HepG2 (cell line): ENCODE results near the gene TSC1. TPM values are rescaled to one million over a fixed set of nuclear protein-coding genes. Genes with fewer than 3 reads are reported as not detected.

Experiments
- ARID4A ChIP-seq: sonication (generic); formaldehyde crosslinking; IDR thresholded peaks from 2 replicates; pipeline ENCODE4 v1.5.0; 2020; ENCODE audit warnings: mild to moderate bottlenecking, missing genetic modification reagents, borderline replicate concordance
- ETV6 ChIP-seq: sonication (generic); formaldehyde crosslinking; conservative IDR thresholded peaks from 2 replicates; pipeline ENCODE4 v1.4.0; 2020; ENCODE audit warnings: missing genetic modification reagents
- HCFC1 ChIP-seq: fragments of 150-350 bp; IDR thresholded peaks from 2 replicates; pipeline ENCODE4 v1.6.1; 2014; ENCODE audit warnings: low read depth, low read length
- JUN ChIP-seq: sonication (generic); formaldehyde crosslinking; IDR thresholded peaks from 2 replicates; pipeline ENCODE4 v1.4.0; 2020; ENCODE audit warnings: mild to moderate bottlenecking, missing genetic modification reagents
- MED8 ChIP-seq: sonication (generic); formaldehyde crosslinking; IDR thresholded peaks from 2 replicates; pipeline ENCODE4 v1.8.1; 2023; ENCODE audit warnings: mild to moderate bottlenecking, missing genetic modification reagents; ENCODE audit not compliant: insufficient replicate concordance
- NR2F2 ChIP-seq: IDR thresholded peaks from 2 replicates; pipeline ENCODE4 v1.6.1; 2012; ENCODE audit warnings: low read depth, inconsistent platforms, borderline replicate concordance
- POLR2G ChIP-seq: fragments of 200-400 bp; formaldehyde crosslinking; IDR thresholded peaks from 2 replicates; pipeline ENCODE4 v1.6.1; 2018; ENCODE audit warnings: mild to moderate bottlenecking, low read depth, low read length, moderate library complexity
- SPEN ChIP-seq: sonication (generic); formaldehyde crosslinking; IDR thresholded peaks from 2 replicates; pipeline ENCODE4 v1.5.1; 2020; ENCODE audit warnings: low read depth, mild to moderate bottlenecking, missing genetic modification reagents
- TBX2 ChIP-seq: sonication (generic); formaldehyde crosslinking; IDR thresholded peaks from 2 replicates; pipeline ENCODE4 v1.5.0; 2020; ENCODE audit warnings: missing genetic modification reagents, mild to moderate bottlenecking, borderline replicate concordance
- TRIM22 ChIP-seq: fragments of 450-650 bp; IDR thresholded peaks from 2 replicates; pipeline ENCODE4 v1.6.1; 2017
- YEATS4 ChIP-seq: sonication (generic); formaldehyde crosslinking; IDR thresholded peaks from 2 replicates; pipeline ENCODE4 v1.4.0; 2020; ENCODE audit warnings: missing genetic modification reagents, borderline replicate concordance
- ZBTB14 ChIP-seq: sonication (generic); formaldehyde crosslinking; IDR thresholded peaks from 2 replicates; pipeline ENCODE4 v1.4.0; 2020; ENCODE audit warnings: missing genetic modification reagents
- ZBTB20 ChIP-seq: sonication (generic); formaldehyde crosslinking; IDR thresholded peaks from 2 replicates; pipeline ENCODE4 v1.8.1; 2023; ENCODE audit warnings: missing genetic modification reagents, low read depth, mild to moderate bottlenecking, borderline replicate concordance
- ZBTB42 ChIP-seq: sonication (generic); formaldehyde crosslinking; IDR thresholded peaks from 2 replicates; pipeline ENCODE4 v1.5.0; 2020; ENCODE audit warnings: mild to moderate bottlenecking, missing genetic modification reagents
- ZNF225 ChIP-seq: sonication (generic); formaldehyde crosslinking; IDR thresholded peaks from 2 replicates; pipeline ENCODE4 v1.4.0; 2020; ENCODE audit warnings: mild to moderate bottlenecking, missing genetic modification reagents
- ZNF615 ChIP-seq: sonication (generic); formaldehyde crosslinking; IDR thresholded peaks from 2 replicates; pipeline ENCODE4 v1.5.0; 2020; ENCODE audit warnings: mild to moderate bottlenecking, missing genetic modification reagents, borderline replicate concordance
- ZSCAN21 ChIP-seq: sonication (generic); formaldehyde crosslinking; IDR thresholded peaks from 2 replicates; pipeline ENCODE4 v1.8.0; 2022; ENCODE audit warnings: mild to moderate bottlenecking, missing genetic modification reagents, moderate library complexity, borderline replicate concordance
- polyA plus RNA-seq, 8 experiments: library from polyadenylated mRNA; depleted of rRNA in 3 of 8; stranded (reverse) in 7 of 8; unstranded in 1 of 8; fragments of >200 nt; fragmentation: Illumina TruSeq in 4 of 8; extraction: Trizol in 4 of 8; gene quantifications; 2 replicates each; pipeline versions ENCODE4 v1.2.1 to v1.2.3, GENCODE V29; 2011 to 2016; ENCODE audit warnings: low read depth in 4 of 8, missing spikeins in 1 of 8, mixed read lengths in 1 of 8; ENCODE audit not compliant: insufficient read depth in 1 of 8
- total RNA-seq, 5 experiments: library from RNA; depleted of rRNA; stranded (reverse); fragments of >200 nt; fragmentation: Illumina TruSeq; extraction: Trizol; gene quantifications; 2 replicates each; pipeline ENCODE4 v1.2.3, GENCODE V29; 2016; ENCODE audit warnings: low read depth in 1 of 5
- TF ChIP-seq, protein P1 (sequence below): sonication (generic); formaldehyde crosslinking; IDR thresholded peaks from 2 replicates; pipeline ENCODE4 v1.9.0; 2022; ENCODE audit warnings: missing genetic modification reagents, mild to moderate bottlenecking, borderline replicate concordance

Gene TSC1
- total and polyA plus RNA-seq, 2 of the 13 experiments (the other 11 are each of a cell fraction or from before 2014, with no cell fraction given): 31.6 to 66.1 TPM

DNA sequence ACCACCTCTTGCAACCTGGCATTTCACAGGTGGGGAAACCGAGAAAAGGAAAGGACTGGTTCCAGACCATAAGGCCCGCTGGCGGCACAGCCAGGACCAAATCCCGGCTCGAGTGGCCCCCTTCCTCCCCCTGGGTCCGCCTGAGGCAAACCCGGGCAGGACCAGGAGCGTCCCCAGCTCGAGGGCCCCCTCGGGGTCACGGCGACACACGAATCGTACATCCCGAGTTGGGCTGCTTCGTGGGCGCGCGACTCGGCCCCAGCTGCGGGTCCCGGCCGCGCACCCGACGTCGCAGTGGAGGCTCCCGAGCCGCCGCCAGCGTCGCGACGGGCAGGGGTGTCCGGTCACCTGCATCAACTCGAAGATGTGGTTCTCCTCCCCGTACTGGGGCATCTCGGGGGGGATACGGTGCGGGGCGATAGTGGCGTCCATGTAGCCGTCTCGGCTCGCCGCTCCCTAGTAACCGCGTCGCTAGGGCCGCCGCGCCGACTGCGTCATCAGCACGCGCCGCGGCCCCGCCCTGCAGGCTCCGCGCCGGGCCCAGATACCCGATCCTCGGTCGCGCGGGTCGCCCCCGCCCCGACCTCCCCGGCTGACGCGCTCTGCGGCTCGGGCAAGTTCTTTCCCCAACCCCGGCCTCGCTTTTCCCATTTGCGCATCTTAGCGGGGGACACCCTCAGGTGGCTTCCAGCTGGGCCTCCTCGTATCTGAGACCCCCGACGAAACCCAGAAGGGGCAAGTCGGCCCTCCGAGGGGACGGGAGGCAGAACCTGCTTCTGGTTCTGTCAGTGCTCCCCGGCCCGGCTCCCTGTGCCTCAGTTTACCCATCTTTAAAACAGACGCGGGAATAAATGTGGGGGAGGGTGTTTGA is 66.4 kb downstream of the TSC1 start, which contains the start of gene AK8 (continued):
- TF ChIP-seq NR2F2 (no peak), ZNF615 (CRISPR knock-in tag) (no peak), TRIM22 (no peak), MED8 (CRISPR knock-in tag) (peak; percentile 60), ZBTB42 (CRISPR knock-in tag) (peak; percentile 49; the same call in 1 of the 2 replicates), ARID4A (CRISPR knock-in tag) (peak; percentile 99), ZBTB20 (CRISPR knock-in tag) (peak; percentile 42; the same call in 1 of the 2 replicates), YEATS4 (CRISPR knock-in tag) (peak; percentile 85), ETV6 (CRISPR knock-in tag) (0 out of 2 replicates have a peak, but pooled peaks have one; percentile 17), ZBTB14 (CRISPR knock-in tag) (peak; percentile 58), HCFC1 (peak; percentile 67), ZSCAN21 (CRISPR knock-in tag) (no peak; the same call in 1 of the 2 replicates), ZNF225 (0 out of 2 replicates have a peak, but pooled peaks have one; percentile 69), JUN (CRISPR knock-in tag) (no peak), TBX2 (CRISPR knock-in tag) (peak; percentile 49; the same call in 1 of the 2 replicates), POLR2G (peak; percentile 58), SPEN (CRISPR knock-in tag) (peak; percentile 74; the same call in 1 of the 2 replicates)
- TF ChIP-seq, protein P1, sequence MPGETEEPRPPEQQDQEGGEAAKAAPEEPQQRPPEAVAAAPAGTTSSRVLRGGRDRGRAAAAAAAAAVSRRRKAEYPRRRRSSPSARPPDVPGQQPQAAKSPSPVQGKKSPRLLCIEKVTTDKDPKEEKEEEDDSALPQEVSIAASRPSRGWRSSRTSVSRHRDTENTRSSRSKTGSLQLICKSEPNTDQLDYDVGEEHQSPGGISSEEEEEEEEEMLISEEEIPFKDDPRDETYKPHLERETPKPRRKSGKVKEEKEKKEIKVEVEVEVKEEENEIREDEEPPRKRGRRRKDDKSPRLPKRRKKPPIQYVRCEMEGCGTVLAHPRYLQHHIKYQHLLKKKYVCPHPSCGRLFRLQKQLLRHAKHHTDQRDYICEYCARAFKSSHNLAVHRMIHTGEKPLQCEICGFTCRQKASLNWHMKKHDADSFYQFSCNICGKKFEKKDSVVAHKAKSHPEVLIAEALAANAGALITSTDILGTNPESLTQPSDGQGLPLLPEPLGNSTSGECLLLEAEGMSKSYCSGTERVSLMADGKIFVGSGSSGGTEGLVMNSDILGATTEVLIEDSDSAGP: peak; percentile 82; the same call in 1 of the 2 replicates
